HG03342 (cell line): ENCODE data around the gene SOWAHC.
"Not testable (repeated sequence)": the region's sequence is repeated elsewhere in the genome, so short reads cannot be mapped to it uniquely, and the experiment has no call there.

Experiments used
- ATAC-seq: cut with Tn5 transposase; IDR thresholded peaks from one replicate; pipeline ENCODE4 v1.9.1; 2021; ENCODE audit warnings: mild to moderate bottlenecking, moderate library complexity; ENCODE audit not compliant: unreplicated experiment

Gene SOWAHC

DNA sequence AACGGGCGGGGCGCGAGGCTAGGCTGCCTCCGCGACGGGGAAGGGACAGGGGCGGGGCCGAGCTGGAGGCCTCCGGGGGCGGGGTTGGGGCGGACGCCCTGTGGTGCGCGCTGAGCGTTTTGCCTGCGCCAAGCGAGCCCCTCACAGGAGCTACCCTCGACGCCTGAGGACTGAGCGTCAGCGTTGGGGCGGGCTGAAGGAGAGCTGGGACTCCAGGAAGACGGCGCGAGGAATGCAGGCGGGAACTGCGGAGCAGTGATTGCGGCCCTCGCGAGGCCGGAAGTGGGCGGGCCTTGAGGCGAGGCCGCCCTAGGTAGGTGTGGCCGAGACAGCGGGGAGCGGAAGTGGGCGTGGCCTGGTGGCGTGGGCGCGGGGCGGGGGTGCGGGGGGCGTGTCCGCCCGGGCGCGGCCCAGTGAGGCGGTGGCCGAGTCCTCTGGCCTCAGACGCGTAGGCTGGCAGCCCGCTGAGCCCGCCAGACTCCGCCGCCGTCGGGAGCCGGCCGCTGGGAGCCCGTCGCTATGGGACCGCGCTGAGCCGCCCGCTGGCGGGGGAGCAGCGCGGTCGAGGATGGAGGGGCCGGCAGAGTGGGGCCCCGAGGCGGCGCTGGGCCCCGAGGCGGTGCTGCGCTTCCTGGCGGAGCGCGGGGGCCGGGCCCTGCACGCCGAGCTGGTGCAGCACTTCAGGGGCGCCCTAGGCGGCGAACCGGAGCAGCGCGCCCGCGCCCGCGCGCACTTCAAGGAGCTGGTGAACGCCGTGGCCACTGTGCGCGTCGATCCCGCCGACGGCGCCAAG is at the start of gene SOWAHC, which contains the start of gene SEPTIN10:
TSS of gene SOWAHC (plus strand) at position 443 of the 793 bp plus-strand sequence. CDS start at position 569, 126 bp downstream.
TSS of gene SEPTIN10 (minus strand) at position 45 of the 793 bp plus-strand sequence. CDS start 139 bp downstream, outside the sequence.
- ATAC-seq = peak; percentile 80

- no peak for ATAC-seq
Measured at GRCh38 chr2:109575373-109575772, 38.8 kb upstream of the SOWAHC start.

DNA sequence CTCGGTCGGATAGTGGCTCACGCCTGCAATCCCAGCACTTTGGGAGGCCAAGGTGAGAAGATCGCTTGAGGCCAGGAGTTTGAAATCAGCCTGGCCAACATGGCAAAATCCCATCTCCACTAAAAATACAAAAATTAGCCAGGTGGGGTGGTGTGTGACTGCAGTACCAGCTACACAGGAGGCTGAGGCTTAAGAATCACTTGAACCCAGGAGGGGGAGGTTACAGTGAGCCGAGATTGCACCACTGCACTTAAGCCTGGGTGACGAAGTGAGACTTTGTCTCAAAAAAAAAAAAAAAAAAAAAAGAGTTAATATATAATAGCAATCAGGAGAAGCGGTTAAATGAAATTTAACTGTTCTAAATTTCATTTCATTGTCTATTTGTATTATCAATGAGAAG is 36.5 kb upstream of the SOWAHC start:
- not testable (repeated sequence) for ATAC-seq

DNA sequence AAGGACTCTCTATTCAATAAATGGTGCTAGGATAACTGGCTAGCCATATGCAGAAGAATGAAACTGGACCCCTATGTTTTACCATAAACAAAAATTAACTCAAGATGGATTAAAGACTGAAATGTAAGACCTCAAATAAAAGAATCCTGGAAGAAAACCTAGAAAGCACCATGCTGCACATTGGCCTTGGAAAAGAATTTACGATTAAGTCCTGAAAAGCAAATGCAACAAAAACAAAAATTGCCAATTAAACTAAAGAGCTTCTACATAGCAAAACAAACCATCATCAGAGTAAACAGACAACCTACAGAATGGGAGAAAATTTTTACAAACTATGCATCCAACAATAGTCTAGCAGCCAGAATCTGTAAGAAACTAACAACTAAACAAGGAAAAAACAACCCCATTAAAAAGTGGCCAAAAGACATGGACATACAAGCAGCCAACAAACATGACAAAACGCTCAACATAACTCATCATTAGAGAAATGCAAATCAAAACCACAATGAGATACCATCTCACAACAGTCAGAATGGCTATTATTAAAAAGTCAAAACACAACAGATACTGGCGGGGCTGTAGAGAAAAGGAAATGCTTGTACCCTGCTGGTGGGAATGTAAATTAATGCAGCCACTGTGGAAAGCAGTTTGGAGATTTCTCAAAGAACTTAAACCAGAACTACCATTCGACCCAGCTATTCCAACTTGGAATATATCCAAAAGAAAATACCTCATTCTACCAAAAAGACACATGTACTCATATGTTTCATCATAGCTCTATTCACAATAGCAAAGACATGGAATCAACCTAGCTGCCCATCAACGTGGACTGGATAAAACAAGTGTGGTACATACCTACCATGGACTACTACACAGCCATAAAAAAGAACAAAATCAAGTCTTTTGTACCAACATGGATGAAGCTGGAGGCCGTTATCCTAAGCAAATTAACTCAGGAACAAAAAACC is 31.0 kb upstream of the SOWAHC start:
- ATAC-seq = no peak

DNA sequence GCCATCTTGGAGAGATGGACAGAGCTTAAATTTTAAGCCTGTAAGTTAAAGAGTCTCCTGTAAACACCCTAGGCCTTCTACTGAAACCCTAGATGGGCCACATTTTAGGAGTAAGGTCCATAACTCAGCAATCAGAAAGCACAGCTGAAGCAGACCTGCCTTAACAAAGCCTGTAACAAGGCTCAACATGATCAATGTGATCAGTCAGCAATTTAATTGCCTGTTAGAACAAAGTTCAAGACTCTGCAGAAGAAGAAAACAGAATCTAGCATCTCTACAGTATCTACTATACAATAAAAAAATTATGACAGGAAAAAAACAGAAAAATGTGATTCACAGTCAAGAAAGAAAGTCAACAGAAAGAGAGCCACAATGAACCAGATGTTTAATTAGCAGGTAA is 27.5 kb upstream of the SOWAHC start:
- no peak for ATAC-seq

DNA sequence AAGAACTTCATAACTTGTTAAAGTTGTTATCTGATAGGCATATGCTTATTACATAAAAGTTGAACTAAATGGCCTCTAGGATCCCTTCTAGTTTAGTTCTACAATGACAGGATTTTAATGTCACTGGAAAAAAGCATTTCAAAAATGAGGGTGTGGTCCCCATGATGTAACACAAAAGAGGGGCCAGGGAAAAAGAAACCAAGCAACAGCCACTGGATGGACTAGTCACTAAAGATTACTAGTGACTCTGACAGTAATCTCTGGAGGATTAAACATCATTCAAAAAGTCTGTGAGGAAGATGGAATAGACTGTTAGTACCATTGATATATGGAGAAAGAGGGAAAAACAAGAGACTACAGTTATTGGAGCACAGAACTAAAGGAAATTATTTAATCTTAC is 23.0 kb upstream of the SOWAHC start:
- ATAC-seq = no peak

DNA sequence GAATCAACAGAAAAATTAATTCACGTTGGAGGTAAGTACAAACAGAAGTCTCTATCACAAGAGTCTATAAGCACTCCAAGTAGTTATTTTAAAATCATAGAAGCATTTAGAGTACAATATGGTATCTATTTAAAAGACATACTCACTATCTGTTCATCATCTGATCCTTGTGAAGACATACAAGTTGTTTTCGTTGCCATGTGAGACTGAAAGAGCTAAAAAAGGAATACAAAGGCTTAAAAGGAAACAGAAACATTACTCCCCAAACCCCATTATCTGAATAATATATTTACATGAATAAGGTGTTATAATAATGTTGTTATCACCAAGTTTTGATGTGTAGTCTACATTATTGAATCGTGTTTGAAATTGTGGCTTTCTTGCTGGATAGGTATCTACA is 21.3 kb upstream of the SOWAHC start:
- no peak for ATAC-seq

GRCh38 chr2:109594246-109594885 is 19.8 kb upstream of the SOWAHC start:
- ATAC-seq = no peak

DNA sequence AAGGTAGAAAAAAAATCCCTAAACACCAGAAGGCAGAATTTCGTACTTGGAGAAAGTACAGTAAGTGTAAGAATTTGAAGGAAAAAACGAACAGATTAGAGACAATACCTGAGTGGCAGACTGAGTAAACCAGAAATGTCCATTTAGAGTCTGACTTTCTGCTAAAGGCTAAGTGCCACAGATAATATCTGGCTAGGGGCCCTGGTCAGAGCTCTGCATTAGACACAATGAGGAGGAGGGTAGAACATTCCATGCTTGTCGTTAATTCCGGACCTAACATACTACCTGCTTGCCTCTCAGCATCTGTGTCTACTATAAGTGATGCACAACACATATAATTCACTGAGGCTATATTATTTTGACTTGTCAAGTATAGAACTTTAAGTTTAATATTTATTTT is 18.5 kb upstream of the SOWAHC start:
- no peak for ATAC-seq

DNA sequence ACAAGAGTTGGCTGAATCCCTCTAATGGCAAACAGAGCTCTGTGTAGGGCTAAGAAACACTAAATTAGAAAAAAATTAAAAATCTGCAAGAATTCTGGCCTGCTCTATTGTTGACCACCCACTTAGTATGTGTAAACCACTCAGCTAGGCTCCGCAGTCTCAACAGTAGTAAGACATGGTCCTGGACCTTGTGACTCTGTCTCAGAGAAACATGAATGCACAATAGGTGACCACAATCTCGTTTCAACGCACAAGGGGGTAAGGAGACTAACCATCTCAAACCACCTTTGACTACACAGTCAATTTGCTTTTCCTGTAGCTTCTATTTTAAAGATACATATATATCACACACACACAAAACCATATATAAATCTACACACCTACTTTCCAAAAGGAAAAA is 16.9 kb upstream of the SOWAHC start:
- ATAC-seq = no peak

- ATAC-seq = no peak
Measured at GRCh38 chr2:109601783-109602182, 12.4 kb upstream of the SOWAHC start.

GRCh38 chr2:109602617-109603188 is 11.5 kb upstream of the SOWAHC start:
- no peak for ATAC-seq

GRCh38 chr2:109604597-109604996 is 9.6 kb upstream of the SOWAHC start:
- no peak for ATAC-seq

DNA sequence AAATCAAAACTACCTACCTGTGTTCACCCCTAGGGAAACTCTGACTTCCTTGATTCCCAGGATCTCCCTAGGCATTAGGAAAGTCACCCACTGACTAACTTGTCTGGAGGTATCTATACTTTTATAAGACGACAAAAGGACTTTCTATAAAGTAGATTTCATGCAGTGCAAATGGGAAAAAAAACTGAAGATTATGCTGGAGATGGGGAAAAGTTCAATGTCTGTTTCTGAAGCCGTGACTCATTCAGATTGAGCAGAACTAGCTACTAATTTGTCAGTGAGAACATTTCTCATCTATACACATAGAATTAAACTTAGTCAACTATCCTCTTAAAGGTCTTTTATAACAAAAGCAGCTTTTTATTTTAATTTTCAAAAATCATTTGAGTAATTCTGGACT is 6.4 kb upstream of the SOWAHC start:
- ATAC-seq = no peak

- no peak for ATAC-seq
Measured at GRCh38 chr2:109609352-109610024, 4.7 kb upstream of the SOWAHC start.

DNA sequence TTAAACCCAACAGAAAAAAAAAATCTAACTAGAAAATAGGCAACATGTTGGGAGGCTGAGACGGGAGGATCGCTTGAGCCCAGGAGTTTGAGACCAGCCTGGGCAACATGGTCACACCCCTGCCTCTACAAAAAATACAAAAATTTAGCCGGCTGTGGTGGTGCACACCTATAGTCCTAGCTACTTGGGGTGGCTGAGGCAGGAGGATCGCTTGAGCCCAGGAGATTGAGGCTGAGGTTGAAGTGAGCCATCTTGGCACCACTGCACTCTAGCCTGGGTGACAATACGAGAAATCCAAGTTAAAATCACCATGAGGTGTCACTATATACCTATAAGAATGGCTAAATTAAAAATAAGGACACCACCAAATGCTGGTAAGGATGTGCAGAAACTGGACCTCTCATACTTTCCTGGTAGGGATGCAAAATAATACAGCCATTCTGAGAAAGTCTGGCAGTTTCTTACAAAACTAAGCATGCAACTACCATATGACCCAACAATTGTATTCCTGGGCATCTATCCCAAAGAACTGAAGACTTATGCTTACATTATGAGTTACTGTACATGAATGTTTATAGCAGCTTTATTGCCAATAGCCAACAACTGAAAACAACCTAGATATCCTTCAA is 2.6 kb upstream of the SOWAHC start:
- no peak for ATAC-seq

GRCh38 chr2:109613081-109613921 is 863 bp upstream of the SOWAHC start:
- peak; percentile 17 for ATAC-seq

- ATAC-seq = no peak
Measured at GRCh38 chr2:109614715-109615636, 812 bp downstream of the SOWAHC start.
